DOHH2 (cell line): ENCODE results near the gene HDDC3.

Experiments
- H3F3A ChIP-seq: fragments of 200-600 bp; sonication (generic), shearing (Covaris generic); 2 replicates; pipeline ENCODE4 v1.6.0; 2016; ENCODE audit warnings: antibody characterized with exemption, mild to moderate bottlenecking; ENCODE audit not compliant: control insufficient read depth, insufficient read depth
- H3K27ac ChIP-seq: fragments of 200-600 bp; sonication (generic); 2 replicates; pipeline ENCODE4 v1.5.1; 2014; ENCODE audit warnings: low read depth, mild to moderate bottlenecking, low read length, moderate library complexity
- H3K27me3 ChIP-seq: fragments of 200-600 bp; sonication (generic); 2 replicates; pipeline ENCODE4 v1.6.1; 2014; ENCODE audit warnings: mild to moderate bottlenecking, low read length, mixed read lengths; ENCODE audit not compliant: control insufficient read depth
- H3K36me3 ChIP-seq: fragments of 200-600 bp; sonication (generic); 2 replicates; pipeline ENCODE4 v1.6.1; 2014; ENCODE audit warnings: mild to moderate bottlenecking, low read length, moderate library complexity, mixed read lengths; ENCODE audit not compliant: control insufficient read depth
- H3K4me1 ChIP-seq: fragments of 200-600 bp; sonication (generic); 2 replicates; pipeline ENCODE4 v1.6.1; 2014; ENCODE audit warnings: mild to moderate bottlenecking, low read length, mixed read lengths; ENCODE audit not compliant: control insufficient read depth
- H3K4me2 ChIP-seq: fragments of 200-600 bp; sonication (generic); 2 replicates; pipeline ENCODE4 v1.6.0; 2014; ENCODE audit warnings: mild to moderate bottlenecking, low read length, moderate library complexity
- H3K4me3 ChIP-seq: fragments of 200-600 bp; sonication (generic); 2 replicates; pipeline ENCODE4 v1.5.1; 2014; ENCODE audit warnings: mild to moderate bottlenecking, low read length, mixed read lengths
- H3K79me2 ChIP-seq: fragments of 200-600 bp; sonication (generic); 2 replicates; pipeline ENCODE4 v1.6.1; 2014; ENCODE audit warnings: mild to moderate bottlenecking, low read length, mixed read lengths; ENCODE audit not compliant: control insufficient read depth
- H3K9me2 ChIP-seq: fragments of 200-600 bp; sonication (generic); replicated peaks from 2 replicates; pipeline ENCODE4 v1.6.1; 2014; ENCODE audit warnings: mild to moderate bottlenecking, low read length, mixed read lengths; ENCODE audit not compliant: control insufficient read depth
- H3K9me3 ChIP-seq: fragments of 200-600 bp; sonication (generic); 2 replicates; pipeline ENCODE4 v1.6.1; 2014; ENCODE audit warnings: antibody characterized with exemption, low read length, mixed read lengths; ENCODE audit not compliant: control insufficient read depth, insufficient read depth
- H4K20me1 ChIP-seq: fragments of 200-600 bp; sonication (generic); 2 replicates; pipeline ENCODE4 v1.6.0; 2014; ENCODE audit warnings: low read depth, mild to moderate bottlenecking, antibody characterized with exemption, low read length, moderate library complexity; ENCODE audit not compliant: control insufficient read depth, insufficient read depth
- EZH2phosphoT487 ChIP-seq: fragments of 200-600 bp; sonication (generic); IDR thresholded peaks from 2 replicates; pipeline ENCODE4 v1.6.1; 2017; ENCODE audit warnings: borderline replicate concordance, mild to moderate bottlenecking, antibody characterized with exemption, low read length, moderate library complexity, mixed read lengths
- TF ChIP-seq, protein P1 (sequence below): fragments of 200-600 bp; sonication (generic); IDR thresholded peaks from one replicate; pipeline ENCODE4 v1.5.1; 2014; ENCODE audit warnings: antibody characterized with exemption, mild to moderate bottlenecking, low read depth, low read length; ENCODE audit not compliant: poor library complexity, severe bottlenecking

HDDC3 gene

DNA sequence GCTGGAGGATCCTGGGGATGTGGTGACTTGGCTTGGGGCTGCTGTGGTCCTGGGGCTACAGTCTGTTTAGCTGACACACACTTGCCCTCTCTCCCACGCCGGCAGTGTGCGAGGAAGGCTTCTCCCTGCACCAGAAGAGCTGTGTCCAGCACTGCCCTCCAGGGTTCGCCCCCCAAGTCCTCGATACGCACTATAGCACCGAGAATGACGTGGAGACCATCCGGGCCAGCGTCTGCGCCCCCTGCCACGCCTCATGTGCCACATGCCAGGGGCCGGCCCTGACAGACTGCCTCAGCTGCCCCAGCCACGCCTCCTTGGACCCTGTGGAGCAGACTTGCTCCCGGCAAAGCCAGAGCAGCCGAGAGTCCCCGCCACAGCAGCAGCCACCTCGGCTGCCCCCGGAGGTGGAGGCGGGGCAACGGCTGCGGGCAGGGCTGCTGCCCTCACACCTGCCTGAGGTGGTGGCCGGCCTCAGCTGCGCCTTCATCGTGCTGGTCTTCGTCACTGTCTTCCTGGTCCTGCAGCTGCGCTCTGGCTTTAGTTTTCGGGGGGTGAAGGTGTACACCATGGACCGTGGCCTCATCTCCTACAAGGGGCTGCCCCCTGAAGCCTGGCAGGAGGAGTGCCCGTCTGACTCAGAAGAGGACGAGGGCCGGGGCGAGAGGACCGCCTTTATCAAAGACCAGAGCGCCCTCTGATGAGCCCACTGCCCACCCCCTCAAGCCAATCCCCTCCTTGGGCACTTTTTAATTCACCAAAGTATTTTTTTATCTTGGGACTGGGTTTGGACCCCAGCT, 51.0 kb downstream of the HDDC3 start:
- no peak overlapping the region for H3K4me2 ChIP-seq
- no peaks in the 10 kb centered on the region for H4K20me1 ChIP-seq
- no peaks in the 10 kb centered on the region for H3K27me3 ChIP-seq
- H3K36me3 ChIP-seq: peaks cover 34% of the 10 kb centered on the region
- no peaks in the 10 kb centered on the region for H3K9me3 ChIP-seq
- no peak overlapping the region for H3K4me3 ChIP-seq
- peaks cover 4% of the 10 kb centered on the region for H3F3A ChIP-seq
- TF ChIP-seq, protein P1, sequence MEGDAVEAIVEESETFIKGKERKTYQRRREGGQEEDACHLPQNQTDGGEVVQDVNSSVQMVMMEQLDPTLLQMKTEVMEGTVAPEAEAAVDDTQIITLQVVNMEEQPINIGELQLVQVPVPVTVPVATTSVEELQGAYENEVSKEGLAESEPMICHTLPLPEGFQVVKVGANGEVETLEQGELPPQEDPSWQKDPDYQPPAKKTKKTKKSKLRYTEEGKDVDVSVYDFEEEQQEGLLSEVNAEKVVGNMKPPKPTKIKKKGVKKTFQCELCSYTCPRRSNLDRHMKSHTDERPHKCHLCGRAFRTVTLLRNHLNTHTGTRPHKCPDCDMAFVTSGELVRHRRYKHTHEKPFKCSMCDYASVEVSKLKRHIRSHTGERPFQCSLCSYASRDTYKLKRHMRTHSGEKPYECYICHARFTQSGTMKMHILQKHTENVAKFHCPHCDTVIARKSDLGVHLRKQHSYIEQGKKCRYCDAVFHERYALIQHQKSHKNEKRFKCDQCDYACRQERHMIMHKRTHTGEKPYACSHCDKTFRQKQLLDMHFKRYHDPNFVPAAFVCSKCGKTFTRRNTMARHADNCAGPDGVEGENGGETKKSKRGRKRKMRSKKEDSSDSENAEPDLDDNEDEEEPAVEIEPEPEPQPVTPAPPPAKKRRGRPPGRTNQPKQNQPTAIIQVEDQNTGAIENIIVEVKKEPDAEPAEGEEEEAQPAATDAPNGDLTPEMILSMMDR: no peak
- TF ChIP-seq EZH2phosphoT487: no peak
- H3K27ac ChIP-seq: no peak overlapping the region
- H3K4me1 ChIP-seq: peaks cover 35% of the 10 kb centered on the region
- no peaks in the 10 kb centered on the region for H3K9me2 ChIP-seq
- peaks cover 6% of the 10 kb centered on the region; the same call in 1 of the 2 replicates for H3K79me2 ChIP-seq

DNA sequence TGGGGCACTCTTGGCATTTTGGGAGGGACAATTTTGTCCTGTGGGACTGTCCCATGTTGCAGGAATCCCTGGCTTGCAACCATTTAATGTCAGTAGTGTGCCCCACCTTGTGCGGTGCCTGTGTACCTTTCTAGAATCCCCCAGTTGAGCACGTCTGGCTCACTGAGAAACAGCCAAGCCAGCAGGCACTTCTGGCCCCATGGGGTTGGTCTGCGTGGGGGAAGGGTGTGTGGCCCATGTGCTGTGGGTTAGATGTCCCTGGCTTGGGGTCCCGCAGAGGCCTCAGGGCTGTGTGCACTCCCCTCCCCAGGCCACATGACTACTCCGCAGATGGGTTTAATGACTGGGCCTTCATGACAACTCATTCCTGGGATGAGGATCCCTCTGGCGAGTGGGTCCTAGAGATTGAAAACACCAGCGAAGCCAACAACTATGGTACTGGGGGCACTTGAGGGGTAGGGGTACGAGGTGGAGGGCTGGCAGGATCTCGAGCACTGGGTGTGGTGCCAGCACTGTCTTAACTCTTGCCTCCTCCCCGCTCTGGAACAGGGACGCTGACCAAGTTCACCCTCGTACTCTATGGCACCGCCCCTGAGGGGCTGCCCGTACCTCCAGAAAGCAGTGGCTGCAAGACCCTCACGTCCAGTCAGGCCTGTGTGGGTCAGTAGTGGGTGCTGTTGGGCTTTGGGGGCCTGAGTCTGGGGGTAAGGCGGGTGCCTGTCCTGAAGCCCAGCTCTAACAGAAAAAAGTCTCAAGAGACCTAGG, 51.8 kb downstream of the HDDC3 start:
- H3F3A ChIP-seq: peaks cover 4% of the 10 kb centered on the region
- H3K79me2 ChIP-seq: peaks cover 6% of the 10 kb centered on the region; the same call in 1 of the 2 replicates
- no peaks in the 10 kb centered on the region for H3K9me3 ChIP-seq
- H3K36me3 ChIP-seq: peaks cover 36% of the 10 kb centered on the region
- TF ChIP-seq EZH2phosphoT487: no peak
- TF ChIP-seq, protein P1: no peak
- H3K4me3 ChIP-seq: no peak overlapping the region
- H3K27me3 ChIP-seq: no peaks in the 10 kb centered on the region
- H3K4me1 ChIP-seq: peaks cover 26% of the 10 kb centered on the region
- H3K9me2 ChIP-seq: no peaks in the 10 kb centered on the region
- H3K4me2 ChIP-seq: no peak overlapping the region
- no peaks in the 10 kb centered on the region for H4K20me1 ChIP-seq
- no peak overlapping the region for H3K27ac ChIP-seq
